K562 (cell line): Measurements from ENCODE around the gene TMEM143. TPM values are rescaled to one million over a fixed set of nuclear protein-coding genes. Genes with fewer than 3 reads are reported as not detected.
A peak's percentile ranks its signal among the peaks of the same experiment; 100 is the strongest.

ENCODE experiments used
- ARID3A ChIP-seq: IDR thresholded peaks from 2 replicates; pipeline ENCODE4 v1.6.1; 2012; ENCODE audit warnings: low read depth, low read length, improper control_type of control experiment, borderline replicate concordance
- BHLHE40 ChIP-seq: IDR thresholded peaks from 2 replicates; pipeline ENCODE4 v1.6.1; 2011; ENCODE audit warnings: low read length, improper control_type of control experiment
- CEBPB ChIP-seq: fragments of 450-650 bp; IDR thresholded peaks from 2 replicates; pipeline ENCODE4 v1.6.1; 2016; ENCODE audit warnings: missing genetic modification characterization, missing compliant biosample characterization
- ESRRA ChIP-seq: fragments of 450-650 bp; IDR thresholded peaks from 2 replicates; pipeline ENCODE4 v1.6.1; 2014; ENCODE audit warnings: low read depth, mild to moderate bottlenecking, moderate library complexity, borderline replicate concordance
- MNT ChIP-seq, 2 experiments: fragments of 450-650 bp; conservative IDR thresholded peaks; 2 replicates each; pipeline ENCODE4 v1.6.1; 2017; ENCODE audit warnings: mild to moderate bottlenecking in 2 of 2, moderate library complexity in 2 of 2
- PHB ChIP-seq: fragments of 250-450 bp; sonication (Bioruptor Pico); IDR thresholded peaks from 2 replicates; pipeline ENCODE4 v1.5.0; 2021
- TCF3 ChIP-seq: sonication (generic); formaldehyde crosslinking; IDR thresholded peaks from 2 replicates; pipeline ENCODE4 v1.4.0; 2020; ENCODE audit warnings: mild to moderate bottlenecking, missing genetic modification reagents
- TRIM25 ChIP-seq: fragments of 450-650 bp; IDR thresholded peaks from 2 replicates; pipeline ENCODE4 v1.7.0; 2016; ENCODE audit warnings: borderline replicate concordance
- YY1 ChIP-seq, 3 experiments: IDR thresholded peaks; 2 replicates each; pipeline ENCODE4 v1.6.1; 2011; ENCODE audit warnings: low read length in 2 of 3, mild to moderate bottlenecking in 2 of 3, moderate library complexity in 2 of 3, borderline replicate concordance in 1 of 3, control low read depth in 1 of 3, low read depth in 1 of 3; ENCODE audit not compliant: insufficient read depth in 3 of 3, insufficient replicate concordance in 2 of 3, control insufficient read depth in 1 of 3, insufficient read length in 1 of 3; ENCODE audit errors: extremely low read depth in 1 of 3
- polyA plus RNA-seq, 8 experiments: library from polyadenylated mRNA; depleted of rRNA in 4 of 8; stranded (reverse) in 5 of 8; unstranded in 3 of 8; fragments of >200 nt; fragmentation: Nextera tagmentation in 2 of 8; fragmentation: Illumina TruSeq in 1 of 8; extraction: Ambion mirVana in 2 of 8; extraction: Trizol in 1 of 8; gene quantifications; 2 replicates each; pipeline versions ENCODE4 v1.2.1 to v1.2.3, GENCODE V29; 2011 to 2014; ENCODE audit warnings: inconsistent platforms in 1 of 8, missing spikeins in 1 of 8
- total RNA-seq, 7 experiments: library from RNA; depleted of rRNA in 6 of 7; stranded (reverse); fragments of >200 nt in 6 of 7; fragmentation: Illumina TruSeq in 2 of 7; extraction: Trizol in 2 of 7; gene quantifications; 2 replicates each; pipeline versions ENCODE4 v1.2.1 to v1.2.3, GENCODE V29; 2011 to 2021; ENCODE audit warnings: low replicate concordance in 1 of 7
- TF ChIP-seq, protein P1 (sequence below): fragments of 250-450 bp; sonication (Bioruptor Pico); IDR thresholded peaks from 2 replicates; pipeline ENCODE4 v1.6.1; 2021; ENCODE audit warnings: mild to moderate bottlenecking
- TF ChIP-seq, protein P2 (sequence below): fragments of 250-450 bp; sonication (Bioruptor Pico); IDR thresholded peaks from 2 replicates; pipeline ENCODE4 v1.4.0; 2020; ENCODE audit warnings: mild to moderate bottlenecking, moderate library complexity, borderline replicate concordance
- TF ChIP-seq, protein P3 (sequence below): fragments of 250-450 bp; sonication (Bioruptor Pico); IDR thresholded peaks from 2 replicates; pipeline ENCODE4 v1.8.0; 2021; ENCODE audit warnings: borderline replicate concordance, mild to moderate bottlenecking, moderate library complexity; ENCODE audit not compliant: poor library complexity, severe bottlenecking
- TF ChIP-seq, protein P4 (sequence below), 2 experiments: IDR thresholded peaks; 2 replicates each; pipeline ENCODE4 v1.6.1; 2011; ENCODE audit warnings: borderline replicate concordance in 1 of 2, control low read depth in 1 of 2, low read depth in 1 of 2, low read length in 1 of 2, mild to moderate bottlenecking in 1 of 2, mixed read lengths in 1 of 2, moderate library complexity in 1 of 2; ENCODE audit not compliant: insufficient read depth in 1 of 2, insufficient read length in 1 of 2, poor library complexity in 1 of 2, severe bottlenecking in 1 of 2; ENCODE audit errors: extremely low read depth in 1 of 2

TMEM143 gene
- total and polyA plus RNA-seq, 9 of the 15 experiments (the other 6 are each of a cell fraction or from before 2014, with no cell fraction given) = 0.66 to 8.8 (median 4.3) TPM

DNA sequence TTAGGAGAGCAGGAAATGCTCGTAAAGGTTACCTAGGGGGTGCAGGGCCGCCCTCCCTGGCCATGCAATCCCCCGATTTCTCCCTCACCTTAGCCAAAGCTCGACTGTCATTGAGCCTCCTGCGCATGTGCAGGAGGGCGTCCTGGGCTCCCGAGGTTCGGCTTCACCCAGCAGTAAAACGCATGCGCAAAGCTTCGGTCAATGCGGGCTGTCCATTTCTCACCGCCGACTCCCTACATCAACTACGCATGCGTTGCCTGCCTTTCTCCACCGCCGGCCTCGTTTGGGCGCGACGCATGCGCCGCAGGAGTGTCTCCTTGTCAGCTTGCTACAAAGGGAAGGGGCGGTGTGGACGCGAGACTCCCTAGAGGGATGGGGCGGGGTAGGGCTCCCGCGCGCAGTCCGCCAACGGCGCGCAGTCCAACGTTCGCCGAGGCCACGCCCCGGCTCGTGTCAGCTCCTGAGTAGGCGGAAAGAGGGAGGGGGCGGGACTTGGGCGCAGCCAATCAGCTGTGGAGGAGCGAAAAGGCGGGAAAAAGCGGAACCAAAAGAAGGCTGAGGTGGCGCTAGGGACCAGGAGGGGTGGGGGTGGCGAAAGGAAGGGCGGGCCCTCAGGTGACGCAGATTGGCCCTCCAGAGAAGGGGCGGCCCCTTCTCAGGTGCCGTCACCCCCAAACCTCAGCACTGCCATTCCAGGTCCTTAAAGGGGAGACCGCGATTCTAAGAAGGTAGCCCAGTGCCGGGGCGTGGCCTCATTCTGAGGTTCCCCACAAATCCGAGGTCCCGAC, at the start of gene TMEM143, which contains the start of gene SYNGR4 (continued):
- TF ChIP-seq, protein P1, sequence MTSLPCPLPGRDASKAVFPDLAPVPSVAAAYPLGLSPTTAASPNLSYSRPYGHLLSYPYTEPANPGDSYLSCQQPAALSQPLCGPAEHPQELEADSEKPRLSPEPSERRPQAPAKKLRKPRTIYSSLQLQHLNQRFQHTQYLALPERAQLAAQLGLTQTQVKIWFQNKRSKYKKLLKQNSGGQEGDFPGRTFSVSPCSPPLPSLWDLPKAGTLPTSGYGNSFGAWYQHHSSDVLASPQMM (CRISPR knock-in tag) = no peak
- TF ChIP-seq TCF3 (no peak; the same call in 1 of the 2 replicates), TRIM25 (no peak), CEBPB (tag) (no peak), BHLHE40 (peak; percentile 95), ARID3A (no peak), MNT (conservative IDR thresholded peaks at IDR 0.05) (peak; percentile 82 to 86), ESRRA (peak; percentile 54), PHB (no peak), YY1 (IDR thresholded peaks at IDR 0.05; ENCODE audit: borderline replicate concordance in 1 of 3, control insufficient read depth in 1 of 3, extremely low read depth in 1 of 3, insufficient read depth in 3 of 3, insufficient read length in 1 of 3, insufficient replicate concordance in 2 of 3, low read depth in 1 of 3, low read length in 2 of 3) (peak in 2 of 3 experiments; percentile 42 to 48)
- TF ChIP-seq, protein P2, sequence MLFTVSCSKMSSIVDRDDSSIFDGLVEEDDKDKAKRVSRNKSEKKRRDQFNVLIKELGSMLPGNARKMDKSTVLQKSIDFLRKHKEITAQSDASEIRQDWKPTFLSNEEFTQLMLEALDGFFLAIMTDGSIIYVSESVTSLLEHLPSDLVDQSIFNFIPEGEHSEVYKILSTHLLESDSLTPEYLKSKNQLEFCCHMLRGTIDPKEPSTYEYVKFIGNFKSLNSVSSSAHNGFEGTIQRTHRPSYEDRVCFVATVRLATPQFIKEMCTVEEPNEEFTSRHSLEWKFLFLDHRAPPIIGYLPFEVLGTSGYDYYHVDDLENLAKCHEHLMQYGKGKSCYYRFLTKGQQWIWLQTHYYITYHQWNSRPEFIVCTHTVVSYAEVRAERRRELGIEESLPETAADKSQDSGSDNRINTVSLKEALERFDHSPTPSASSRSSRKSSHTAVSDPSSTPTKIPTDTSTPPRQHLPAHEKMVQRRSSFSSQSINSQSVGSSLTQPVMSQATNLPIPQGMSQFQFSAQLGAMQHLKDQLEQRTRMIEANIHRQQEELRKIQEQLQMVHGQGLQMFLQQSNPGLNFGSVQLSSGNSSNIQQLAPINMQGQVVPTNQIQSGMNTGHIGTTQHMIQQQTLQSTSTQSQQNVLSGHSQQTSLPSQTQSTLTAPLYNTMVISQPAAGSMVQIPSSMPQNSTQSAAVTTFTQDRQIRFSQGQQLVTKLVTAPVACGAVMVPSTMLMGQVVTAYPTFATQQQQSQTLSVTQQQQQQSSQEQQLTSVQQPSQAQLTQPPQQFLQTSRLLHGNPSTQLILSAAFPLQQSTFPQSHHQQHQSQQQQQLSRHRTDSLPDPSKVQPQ (CRISPR knock-in tag) = no peak
- TF ChIP-seq, protein P3, sequence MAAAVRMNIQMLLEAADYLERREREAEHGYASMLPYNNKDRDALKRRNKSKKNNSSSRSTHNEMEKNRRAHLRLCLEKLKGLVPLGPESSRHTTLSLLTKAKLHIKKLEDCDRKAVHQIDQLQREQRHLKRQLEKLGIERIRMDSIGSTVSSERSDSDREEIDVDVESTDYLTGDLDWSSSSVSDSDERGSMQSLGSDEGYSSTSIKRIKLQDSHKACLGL = no peak
- TF ChIP-seq, protein P4, sequence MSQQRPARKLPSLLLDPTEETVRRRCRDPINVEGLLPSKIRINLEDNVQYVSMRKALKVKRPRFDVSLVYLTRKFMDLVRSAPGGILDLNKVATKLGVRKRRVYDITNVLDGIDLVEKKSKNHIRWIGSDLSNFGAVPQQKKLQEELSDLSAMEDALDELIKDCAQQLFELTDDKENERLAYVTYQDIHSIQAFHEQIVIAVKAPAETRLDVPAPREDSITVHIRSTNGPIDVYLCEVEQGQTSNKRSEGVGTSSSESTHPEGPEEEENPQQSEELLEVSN (IDR thresholded peaks at IDR 0.05; ENCODE audit: borderline replicate concordance in 1 of 2, extremely low read depth in 1 of 2, insufficient read depth in 1 of 2, insufficient read length in 1 of 2, low read depth in 1 of 2, low read length in 1 of 2, poor library complexity in 1 of 2, severe bottlenecking in 1 of 2) = peak; percentile 96 to 98
